AG04449 (cell line): Measurements from ENCODE around the gene CEP170.
A peak's percentile ranks its signal among the peaks of the same experiment; 100 is the strongest.
"Not testable (repeated sequence)": the region's sequence is repeated elsewhere in the genome, so short reads cannot be mapped to it uniquely, and the experiment has no call there.

ENCODE experiments used
- CTCF ChIA-PET: fragments of 350-600 bp; formaldehyde crosslinking; extraction: SDS; loops from one replicate; lab custom pipeline; 2021; ENCODE audit warnings: antibody characterized with exemption; lab: Yijun Ruan, JAX
- POLR2A ChIA-PET: fragments of 400-600, 350-600 bp; formaldehyde crosslinking; extraction: SDS; loops from one replicate; lab custom pipeline; 2020; ENCODE audit warnings: antibody characterized with exemption, inconsistent platforms; lab: Yijun Ruan, JAX
- DNase-seq: peaks from one replicate; pipeline ENCODE4 v3.0.0-alpha.2; 2010; ENCODE audit warnings: low read depth, low spot score
- H3K4me3 ChIP-seq: 2 replicates; pipeline ENCODE4 v1.5.1; 2011; ENCODE audit warnings: low read depth, mild to moderate bottlenecking, control low read depth, low read length

Gene CEP170

GRCh38 chr1:243105652-243106332 lies 149.3 kb downstream of the CEP170 start:
- DNase-seq, H3K4me3 ChIP-seq, CTCF ChIA-PET, POLR2A ChIA-PET: not testable (repeated sequence)

DNA sequence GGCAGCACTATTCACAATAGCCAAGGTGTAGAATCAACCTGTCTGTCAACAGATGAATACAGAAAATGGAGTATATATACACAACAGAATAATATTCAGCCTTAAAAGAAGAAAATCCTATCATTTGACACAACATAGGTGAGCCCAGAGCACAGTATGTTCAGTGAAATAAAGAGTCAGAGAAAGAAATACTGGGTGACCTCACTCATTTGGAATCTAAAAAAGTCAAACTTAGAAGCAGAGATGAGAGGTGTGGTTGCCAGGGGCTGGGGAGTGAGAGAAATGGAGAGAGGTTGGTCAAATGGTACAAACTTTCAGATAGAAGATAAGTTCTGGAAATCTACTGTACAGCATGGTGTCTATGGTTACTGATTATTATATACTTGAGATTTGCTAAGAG lies 150.0 kb downstream of the CEP170 start:
- CTCF ChIA-PET, DNase-seq, H3K4me3 ChIP-seq, POLR2A ChIA-PET: not testable (repeated sequence)

DNA sequence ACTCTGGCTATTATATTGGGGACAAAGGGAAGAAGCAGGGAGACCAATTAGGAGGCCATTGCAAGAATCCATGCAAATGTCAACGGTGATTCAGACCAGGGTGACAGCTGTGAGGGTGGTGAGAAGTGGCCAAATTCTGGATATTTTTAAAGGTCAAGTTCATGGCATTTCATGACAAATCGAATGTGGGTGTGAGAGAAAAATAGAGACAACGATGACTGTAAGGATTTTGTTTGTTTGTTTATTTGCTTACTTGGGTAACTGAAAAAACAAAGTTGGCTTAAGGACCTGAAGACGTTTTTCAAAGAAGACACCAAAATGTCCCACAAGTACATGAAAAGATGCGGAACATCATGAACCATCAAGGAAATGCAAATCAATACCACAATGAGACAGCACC lies 150.6 kb downstream of the CEP170 start:
- CTCF ChIA-PET, POLR2A ChIA-PET, H3K4me3 ChIP-seq, DNase-seq: not testable (repeated sequence)

- DNase-seq, POLR2A ChIA-PET, CTCF ChIA-PET: not testable (repeated sequence)
- peak overlapping the region; percentile 46 for H3K4me3 ChIP-seq
These were observed 153.5 kb downstream of the CEP170 start for GRCh38 chr1:243101551-243102050.

DNA sequence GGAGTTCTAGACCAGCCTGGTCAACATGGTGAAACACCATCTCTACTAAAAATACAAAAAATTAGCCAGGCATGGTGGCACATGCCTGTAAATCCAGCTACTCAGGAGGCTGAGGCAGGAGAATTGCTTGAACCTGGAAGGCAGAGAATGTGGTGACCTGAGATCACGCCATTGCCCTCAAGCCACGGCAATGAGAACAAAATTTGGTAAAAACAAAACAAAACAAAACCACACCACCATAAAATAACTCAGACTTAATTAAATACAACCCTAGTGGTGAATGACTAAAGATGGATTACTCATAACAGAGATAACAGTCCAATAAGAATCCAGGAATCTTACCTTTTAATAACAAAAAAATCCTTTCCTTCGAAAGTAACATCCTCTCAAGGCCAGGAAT lies 167.7 kb downstream of the CEP170 start:
- H3K4me3 ChIP-seq, POLR2A ChIA-PET, DNase-seq, CTCF ChIA-PET: not testable (repeated sequence)
